ENCODE measurements around the gene TUBA3E. TPM values are rescaled to one million over a fixed set of nuclear protein-coding genes. Genes with fewer than 3 reads are reported as not detected.
"Not testable (repeated sequence)": the region's sequence is repeated elsewhere in the genome, so short reads cannot be mapped to it uniquely, and the experiment has no call there.

Gene TUBA3E
- total RNA-seq, 4 donors from 2014 or later, result not detected

DNA sequence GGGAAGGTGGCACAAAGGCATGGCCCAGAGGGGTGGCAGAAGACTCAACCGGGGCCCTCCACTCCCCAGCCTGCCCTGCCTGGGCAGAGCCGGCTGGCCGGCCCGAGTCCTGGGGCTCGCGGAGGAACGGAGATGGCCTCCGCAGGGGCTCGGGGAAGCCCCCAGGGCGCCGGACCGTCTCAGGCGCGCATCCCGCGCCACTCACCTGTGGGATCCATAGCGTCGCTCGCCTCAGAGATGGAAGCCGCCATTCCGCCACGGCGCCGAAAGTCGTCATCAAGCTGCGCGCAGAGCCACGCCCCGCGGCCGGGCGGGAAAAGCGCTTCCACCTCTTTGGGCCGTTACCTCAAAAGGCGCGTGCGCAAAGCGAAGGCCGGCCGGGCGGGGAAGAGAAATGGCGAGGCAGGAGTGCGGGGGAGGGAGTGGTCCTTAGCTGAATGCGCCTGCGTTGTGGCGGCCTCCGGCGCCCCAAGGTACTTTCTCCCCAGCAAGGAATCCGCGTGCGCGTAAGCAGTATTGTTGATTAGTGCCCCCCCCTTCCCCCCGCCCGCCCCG lies 16.8 kb downstream of the TUBA3E start, which contains the start of gene SMPD4:
Gene SMPD4, minus strand, starts transcription at position 278 of the 555 bp plus-strand sequence. CDS start 5,010 bp downstream, outside the sequence.
- DNase-seq (ENCODE audit: low spot score) (peak; percentile 80), ATAC-seq (ENCODE audit: low FRiP score) (peak; percentile 93)
- TF ChIP-seq, protein P1, sequence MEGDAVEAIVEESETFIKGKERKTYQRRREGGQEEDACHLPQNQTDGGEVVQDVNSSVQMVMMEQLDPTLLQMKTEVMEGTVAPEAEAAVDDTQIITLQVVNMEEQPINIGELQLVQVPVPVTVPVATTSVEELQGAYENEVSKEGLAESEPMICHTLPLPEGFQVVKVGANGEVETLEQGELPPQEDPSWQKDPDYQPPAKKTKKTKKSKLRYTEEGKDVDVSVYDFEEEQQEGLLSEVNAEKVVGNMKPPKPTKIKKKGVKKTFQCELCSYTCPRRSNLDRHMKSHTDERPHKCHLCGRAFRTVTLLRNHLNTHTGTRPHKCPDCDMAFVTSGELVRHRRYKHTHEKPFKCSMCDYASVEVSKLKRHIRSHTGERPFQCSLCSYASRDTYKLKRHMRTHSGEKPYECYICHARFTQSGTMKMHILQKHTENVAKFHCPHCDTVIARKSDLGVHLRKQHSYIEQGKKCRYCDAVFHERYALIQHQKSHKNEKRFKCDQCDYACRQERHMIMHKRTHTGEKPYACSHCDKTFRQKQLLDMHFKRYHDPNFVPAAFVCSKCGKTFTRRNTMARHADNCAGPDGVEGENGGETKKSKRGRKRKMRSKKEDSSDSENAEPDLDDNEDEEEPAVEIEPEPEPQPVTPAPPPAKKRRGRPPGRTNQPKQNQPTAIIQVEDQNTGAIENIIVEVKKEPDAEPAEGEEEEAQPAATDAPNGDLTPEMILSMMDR (IDR thresholded peaks at IDR 0.05), result no peak

DNA sequence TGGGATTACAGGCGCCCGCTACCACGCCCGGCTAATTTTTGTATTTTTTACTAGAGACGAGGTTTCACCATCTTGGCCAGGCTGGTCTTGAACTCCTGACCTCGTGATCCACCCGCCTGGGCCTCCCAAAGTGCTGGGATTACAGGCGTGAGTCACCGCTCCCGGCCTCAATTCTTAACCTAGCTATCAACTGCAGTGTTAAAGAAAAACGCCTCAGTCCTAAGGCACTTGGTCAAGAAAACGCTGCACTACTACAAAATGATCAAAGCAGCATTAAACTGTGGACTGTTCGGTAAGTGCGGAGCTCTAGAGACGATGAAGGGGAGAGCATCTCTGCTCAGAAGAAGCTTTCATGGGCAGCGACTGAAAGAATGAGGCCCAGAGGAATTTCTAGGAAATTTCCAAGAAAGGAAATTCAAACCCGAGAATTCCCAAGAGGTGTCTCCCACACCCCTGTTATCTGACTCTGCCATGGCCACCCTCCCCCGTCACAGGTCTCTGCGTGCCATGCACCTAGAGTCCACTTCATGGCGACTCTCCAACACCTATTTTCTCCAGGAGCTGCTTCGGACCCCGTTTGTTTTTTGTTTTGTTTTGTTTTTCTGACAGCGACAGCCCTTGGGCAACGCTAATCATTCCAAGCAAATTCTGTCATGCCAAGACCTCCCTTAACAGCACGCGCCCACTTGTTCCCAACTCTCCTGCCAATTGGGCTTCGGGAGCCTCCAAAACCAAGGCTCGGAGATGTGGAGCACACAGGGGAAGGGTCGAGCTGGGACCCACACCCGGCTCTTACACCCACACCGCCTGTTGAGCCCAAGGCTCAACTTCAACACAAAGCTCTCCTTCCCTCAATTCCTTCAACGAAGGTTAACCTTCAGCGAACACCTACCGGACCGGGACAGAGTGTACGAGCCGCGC lies 17.6 kb downstream of the TUBA3E start:
- DNase-seq (ENCODE audit: low spot score), result not testable (repeated sequence)

DNA sequence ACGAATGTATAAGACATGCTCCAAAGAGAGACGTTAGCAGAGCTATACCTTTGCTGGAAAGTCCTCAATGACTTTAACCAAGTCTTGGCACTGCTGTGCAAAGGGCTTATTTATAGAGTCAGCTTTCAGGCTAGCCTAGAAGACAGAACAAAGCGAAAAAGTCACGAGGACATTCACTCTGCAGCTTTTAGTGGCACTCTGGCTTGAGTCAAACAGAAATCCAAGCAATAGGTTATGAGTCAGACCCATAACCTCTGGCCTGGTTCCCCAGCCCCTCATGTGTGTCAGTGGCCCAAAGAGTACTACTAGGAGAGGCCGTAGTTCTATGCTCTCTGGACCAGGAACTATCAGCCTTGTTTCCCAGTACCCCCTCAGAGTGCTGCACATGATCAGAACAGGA lies 23.4 kb downstream of the TUBA3E start:
- not testable (repeated sequence) for ATAC-seq (ENCODE audit: low FRiP score); DNase-seq (ENCODE audit: low spot score)

More for the DNA sequence above, 17.6 kb downstream of the TUBA3E start:
- not testable (repeated sequence) for ATAC-seq (ENCODE audit: low FRiP score)

DNA sequence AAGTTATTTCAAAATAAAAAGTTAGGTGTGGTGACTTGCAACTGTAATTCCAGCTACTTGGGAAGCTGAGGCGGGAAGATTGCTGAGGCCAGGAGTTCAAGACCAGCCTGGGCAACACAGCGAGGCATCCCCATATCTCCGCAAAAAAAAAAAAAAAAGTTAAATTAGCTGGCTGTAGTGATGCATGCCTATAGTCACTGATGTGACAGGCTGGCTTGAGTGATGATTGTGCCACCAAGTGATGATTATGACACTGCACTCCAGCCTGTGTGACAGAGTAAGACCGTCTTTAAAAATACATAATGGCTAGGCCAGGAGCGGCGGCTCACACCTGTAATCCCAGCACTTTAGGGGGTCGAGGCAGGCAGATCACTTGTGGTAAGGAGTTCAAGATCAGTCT lies 28.3 kb downstream of the TUBA3E start:
- TF ChIP-seq, protein P1 (IDR thresholded peaks at IDR 0.05), result no peak
- no peak for DNase-seq (ENCODE audit: low spot score)
- ATAC-seq (ENCODE audit: low FRiP score), result no peak

DNA sequence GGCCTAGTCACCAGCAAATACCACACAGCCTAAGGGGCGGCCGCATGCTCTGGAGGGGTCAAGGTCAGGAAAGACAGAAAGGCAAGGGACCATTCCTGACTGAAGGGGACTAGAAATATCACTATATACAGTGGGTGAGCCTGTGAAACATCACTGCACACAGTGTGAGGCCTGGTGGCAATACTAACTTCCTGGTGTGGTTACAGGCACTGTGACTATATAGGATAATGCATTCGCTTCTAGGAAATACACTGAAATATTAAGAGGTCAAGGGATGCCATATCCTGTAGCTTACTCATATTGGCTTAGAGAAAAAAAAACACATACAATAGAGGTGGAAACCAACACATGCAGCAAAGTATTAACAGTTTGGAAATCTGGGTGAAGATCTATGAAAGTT lies 29.1 kb downstream of the TUBA3E start:
- DNase-seq (ENCODE audit: low spot score); ATAC-seq (ENCODE audit: low FRiP score): not testable (repeated sequence)

DNA sequence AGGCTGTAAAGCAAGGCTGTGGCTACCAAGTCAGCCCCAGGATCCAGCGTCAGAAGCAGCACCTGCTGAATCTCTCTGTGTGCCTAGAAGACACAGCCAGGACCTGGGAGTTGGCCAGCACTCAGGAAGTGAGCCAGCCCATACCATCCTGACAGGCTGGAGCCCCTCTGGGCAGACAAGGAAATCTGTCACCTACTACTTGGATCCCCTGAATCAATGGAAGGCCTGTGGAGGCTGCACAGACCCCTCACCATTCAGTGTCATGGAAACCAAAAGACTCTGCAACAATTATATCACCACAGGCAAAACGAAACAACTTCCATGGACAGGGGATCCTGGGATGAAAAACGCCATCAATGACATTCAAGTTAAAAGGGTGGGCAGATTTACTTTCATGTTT lies 31.6 kb downstream of the TUBA3E start:
- ATAC-seq (ENCODE audit: low FRiP score); DNase-seq (ENCODE audit: low spot score): not testable (repeated sequence)

DNA sequence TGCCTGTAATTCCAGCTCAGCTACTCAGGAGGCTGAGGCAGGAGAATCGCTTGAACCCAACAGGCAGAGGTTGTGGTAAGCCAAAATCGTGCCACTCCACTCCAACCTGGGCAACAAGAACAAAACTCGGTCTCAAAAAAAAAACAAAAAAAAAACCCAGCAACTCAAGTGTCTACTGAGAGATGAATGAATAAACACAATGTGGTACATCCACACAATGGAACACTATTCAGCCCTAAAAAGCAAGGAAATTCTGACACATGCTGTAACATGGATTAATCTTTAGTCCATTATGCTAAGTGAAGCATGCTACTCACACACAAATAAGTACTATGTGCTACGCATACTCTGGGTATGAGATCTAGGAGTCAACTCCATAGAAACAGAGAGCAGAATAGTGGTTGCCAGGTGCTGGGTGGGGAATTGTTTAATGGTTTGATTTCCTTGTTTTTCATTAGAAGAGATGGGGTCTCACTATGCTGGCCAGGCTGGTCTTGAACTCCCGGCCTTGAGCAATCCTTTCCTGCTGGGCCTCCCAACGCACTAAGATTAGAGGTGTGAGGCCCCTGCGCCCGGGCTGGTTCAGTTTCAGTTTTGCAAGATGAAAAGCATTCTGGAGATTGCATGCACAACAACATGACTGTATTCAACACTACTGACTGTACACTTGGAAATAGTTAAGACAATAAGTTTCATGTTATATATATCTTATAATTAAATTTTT lies 32.8 kb downstream of the TUBA3E start:
- TF ChIP-seq, protein P1 (IDR thresholded peaks at IDR 0.05), result no peak
- ATAC-seq (ENCODE audit: low FRiP score) (no peak), DNase-seq (ENCODE audit: low spot score) (no peak)

DNA sequence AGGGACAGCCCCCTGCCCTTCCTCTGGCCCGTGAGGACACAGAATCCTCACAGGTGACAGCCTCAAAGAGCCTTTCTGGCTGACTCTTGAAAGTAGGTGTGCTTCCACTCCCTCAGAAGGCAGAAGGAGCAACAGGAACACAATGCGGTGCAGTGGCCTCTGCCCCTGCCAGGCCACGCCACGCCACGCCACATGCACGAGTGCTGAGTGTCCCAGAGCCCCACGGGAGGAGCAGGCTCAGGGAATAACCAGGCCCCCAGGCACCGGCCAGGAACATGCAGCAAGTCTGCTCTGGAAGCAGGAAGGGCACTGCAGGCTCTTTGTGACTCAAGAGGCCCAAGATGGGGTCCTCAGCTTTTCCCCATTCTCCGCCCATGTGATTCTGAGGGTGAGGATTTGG lies 35.3 kb downstream of the TUBA3E start:
- DNase-seq (ENCODE audit: low spot score) (no peak), ATAC-seq (ENCODE audit: low FRiP score) (no peak)
- TF ChIP-seq, protein P1 (IDR thresholded peaks at IDR 0.05), result no peak

DNA sequence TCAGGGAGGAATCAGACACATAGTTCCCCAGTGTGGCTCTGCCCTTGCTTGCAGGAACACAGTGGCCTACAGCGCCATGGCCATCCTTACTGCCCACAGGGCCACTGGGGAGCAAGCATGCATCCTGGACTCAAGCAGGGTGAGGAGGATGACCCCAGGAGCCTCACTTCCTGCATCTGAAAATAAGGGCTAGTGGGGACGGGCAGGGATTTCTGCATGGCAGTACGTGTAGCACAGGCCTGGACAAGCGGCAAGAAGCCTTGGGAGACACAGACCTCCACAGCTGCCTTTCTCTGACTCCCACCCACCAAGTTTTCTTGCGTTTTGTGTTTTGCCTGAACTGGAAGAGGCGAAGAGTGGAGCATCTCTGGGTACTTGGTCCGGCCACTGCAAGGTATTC lies 35.8 kb downstream of the TUBA3E start:
- DNase-seq (ENCODE audit: low spot score), result not testable (repeated sequence)

DNA sequence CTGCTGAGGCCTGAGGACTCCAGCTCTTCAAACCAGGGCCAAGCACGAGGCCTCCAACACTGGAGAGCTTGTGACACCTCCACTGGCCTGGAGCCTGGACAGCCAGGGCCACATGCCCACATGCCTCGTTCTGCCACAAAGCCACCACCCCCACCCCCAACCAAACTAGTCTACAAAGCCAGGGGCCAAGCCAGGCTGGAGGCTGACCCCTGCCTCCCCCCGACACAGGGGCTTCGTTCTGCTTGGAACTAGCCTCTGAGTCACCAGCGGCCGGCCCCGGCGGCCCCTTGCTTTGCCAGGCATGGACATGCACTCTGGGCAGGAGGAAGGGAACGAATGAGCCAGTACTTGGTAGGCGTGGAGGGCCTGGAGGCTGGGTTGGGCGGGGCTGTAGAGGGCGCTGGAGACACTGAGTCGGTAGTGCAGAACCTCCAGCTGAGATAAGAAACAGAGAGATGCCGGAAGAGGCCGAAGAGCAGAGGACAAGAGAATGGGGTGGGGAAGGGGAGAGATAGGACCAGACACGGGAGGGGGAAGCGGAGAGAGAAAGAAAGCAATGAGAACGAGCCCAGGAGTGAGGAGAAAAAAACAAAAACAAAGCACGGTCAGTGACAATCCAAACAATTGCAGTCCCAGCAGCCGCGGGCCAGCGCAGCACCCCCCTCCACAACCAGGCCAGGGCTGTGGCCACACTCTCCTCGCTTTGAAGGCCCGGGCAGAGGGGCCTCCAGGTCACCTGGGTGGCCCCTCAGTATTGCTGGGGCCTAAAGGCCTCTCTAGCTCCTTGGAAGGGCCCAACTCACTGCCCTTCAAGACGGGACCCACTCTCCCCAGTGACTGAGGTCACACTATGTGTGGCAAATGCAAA lies 37.2 kb downstream of the TUBA3E start:
- not testable (repeated sequence) for DNase-seq (ENCODE audit: low spot score); ATAC-seq (ENCODE audit: low FRiP score)

More for the DNA sequence above, 35.8 kb downstream of the TUBA3E start:
- ATAC-seq (ENCODE audit: low FRiP score), result not testable (repeated sequence)

All from omental fat pad (tissue), 4 donors.